Stimulated activated CD4-positive, alpha-beta T cell treated with anti-CD3 and anti-CD28 coated beads, Interleukin-15, amount 100 ng/mL, for 1 hour (primary cell): Measurements from ENCODE around the gene YTHDC1.

Experiments used
- DNase-seq, 2 donors: peaks; one replicate each; pipeline ENCODE4 v3.0.0-alpha.2; 2020; ENCODE audit warnings: low read depth in 1 of 2, low spot score in 1 of 2

Gene YTHDC1

DNA sequence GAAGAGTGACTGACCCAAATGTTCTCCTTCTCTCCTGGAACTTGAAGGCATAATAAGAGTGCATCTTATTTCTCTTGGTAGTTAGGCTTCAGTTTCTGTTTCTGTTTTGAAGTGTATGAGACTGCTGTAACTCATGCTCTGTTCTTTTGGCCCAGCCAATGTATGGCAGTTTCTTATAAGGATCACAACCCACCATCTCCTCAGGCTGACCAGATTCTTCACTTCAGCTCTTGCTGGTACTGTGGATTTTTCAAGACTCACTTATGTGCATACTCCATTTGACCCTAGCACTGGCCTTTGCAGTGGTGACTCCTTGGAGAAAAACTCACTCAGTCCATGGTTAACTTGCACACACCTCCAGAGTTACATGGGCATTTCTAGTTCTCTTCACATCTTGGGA is 9.6 kb upstream of the YTHDC1 start:
- DNase-seq, result no peak

DNA sequence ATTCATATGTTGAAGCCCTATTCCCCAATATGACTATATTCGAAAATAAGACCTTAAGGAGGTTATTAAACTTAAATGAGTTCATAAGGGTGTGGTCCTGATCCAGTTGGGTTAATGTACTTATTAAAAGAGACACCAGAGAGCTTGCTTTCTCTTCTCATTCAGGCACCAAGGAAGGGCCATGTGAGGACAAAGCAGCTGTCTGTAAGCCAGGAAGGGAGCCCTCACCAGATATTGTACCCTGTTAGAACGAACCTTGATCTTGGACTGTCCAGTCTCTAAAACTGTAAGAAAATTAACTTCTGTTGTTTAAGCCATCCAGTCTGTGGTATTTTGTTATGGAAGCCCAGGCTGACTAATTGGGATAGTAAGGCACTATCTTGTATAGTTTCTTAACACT is 9.1 kb upstream of the YTHDC1 start:
- DNase-seq, result no peak

DNA sequence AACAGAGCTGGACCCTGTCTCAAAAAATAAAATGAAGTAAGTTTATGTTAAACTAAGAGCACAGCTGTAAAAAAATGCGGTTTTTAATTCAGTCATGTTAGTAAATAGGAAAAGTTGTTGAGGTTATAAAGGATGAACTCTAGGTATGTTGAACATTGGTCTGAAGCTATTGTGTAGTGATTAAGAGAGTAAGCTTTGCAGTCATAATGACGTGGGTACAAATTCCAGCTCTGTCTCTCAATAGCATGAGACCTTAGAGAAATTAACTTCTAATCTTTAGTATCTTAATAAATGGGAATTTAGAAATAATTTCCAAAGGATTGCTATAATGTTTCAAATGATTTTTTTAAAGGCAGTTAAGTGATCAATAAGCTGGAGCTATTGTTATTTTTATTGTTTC is 2.9 kb upstream of the YTHDC1 start:
- no peak for DNase-seq

DNA sequence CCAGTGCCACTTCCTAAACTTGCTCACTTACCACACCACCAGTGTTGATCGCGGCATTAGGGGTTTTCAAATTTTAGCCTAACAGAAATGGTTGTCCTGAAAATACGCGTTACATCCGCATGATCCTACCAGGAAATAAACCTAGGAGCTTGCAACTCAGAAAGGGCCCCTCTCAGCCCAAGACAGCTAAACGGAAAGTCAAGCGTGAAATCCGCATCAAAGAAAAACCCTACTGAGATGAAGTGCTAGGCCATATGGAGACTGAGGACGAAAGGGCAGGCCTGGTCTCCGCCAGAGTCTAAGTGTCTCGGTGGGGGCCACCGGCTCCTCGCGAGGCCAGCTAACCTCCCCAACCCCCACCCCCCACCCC is 626 bp downstream of the YTHDC1 start:
- no peak for DNase-seq

DNA sequence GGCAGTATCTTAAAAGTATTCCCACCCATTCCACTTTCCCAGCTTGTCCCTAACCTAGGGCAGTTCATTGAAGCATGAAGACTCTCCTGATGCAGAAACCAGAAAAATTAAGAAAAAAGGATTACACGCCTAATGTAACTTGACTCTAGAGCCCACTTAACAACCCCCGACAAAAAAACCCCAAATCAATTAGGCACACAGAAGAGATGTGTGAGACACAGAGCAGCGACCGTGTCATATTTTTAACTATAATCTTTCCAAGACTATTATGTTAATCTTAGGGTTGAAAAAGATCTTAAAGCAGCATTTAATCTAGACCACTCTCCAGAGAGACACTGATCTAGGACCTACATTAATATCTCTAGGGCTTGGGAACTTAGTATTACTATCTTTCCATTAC is 1.3 kb downstream of the YTHDC1 start:
- no peak for DNase-seq

DNA sequence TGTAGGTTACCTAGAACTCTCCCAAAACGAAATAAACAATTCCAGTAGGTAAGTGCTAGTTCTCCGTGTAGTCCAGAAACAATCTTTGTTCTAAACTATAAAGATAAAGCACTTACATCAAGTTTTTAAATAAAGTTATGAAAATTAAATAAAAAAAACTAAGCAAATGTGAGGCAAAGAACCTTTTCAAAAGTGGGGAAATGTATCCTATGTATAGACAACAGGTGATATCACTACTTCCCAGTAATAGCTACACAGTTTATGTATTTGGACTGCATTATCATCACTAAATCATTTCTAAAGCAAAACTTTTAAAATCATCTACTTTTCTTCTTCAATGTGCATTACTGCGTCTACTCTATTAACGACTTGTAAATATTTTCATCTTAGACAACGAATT is 2.0 kb downstream of the YTHDC1 start:
- DNase-seq, result no peak

DNA sequence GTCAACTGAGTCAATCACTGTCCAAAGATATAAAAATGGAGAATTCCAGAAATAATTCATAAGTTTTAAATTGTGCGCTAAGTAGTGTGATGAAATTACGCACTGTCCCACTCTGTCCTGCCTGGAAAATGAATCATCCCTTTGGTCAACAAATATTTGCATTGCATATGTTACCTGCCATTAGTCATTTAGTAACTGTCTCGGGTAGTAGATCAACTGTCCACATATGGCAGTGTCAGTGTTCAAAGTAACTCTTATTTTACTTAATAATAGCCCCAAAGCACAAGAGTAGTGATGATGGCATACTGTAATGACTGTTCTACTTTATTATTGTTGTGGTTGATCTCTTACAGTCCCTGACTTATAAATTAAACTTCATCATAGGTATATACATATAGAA is 3.4 kb downstream of the YTHDC1 start:
- no peak for DNase-seq

DNA sequence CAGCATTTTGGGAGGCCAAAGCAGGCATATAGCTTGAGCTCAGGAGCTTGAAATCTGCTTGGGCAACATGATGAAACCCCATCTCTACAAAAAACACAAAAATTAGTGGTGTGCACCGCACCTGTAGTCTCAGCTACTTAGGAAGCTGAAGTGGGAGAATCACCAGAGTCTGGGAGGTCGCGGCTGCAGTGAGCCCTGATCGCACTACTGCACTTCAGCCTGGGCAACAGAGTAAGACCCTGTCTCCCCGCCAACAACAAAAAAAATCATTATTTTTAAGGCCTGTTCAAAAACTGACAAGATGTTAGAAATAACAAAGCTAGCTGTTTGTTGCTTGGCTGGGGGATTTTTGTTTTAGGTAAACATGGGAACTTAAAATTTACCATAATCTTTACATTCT is 5.1 kb downstream of the YTHDC1 start:
- no peak for DNase-seq

DNA sequence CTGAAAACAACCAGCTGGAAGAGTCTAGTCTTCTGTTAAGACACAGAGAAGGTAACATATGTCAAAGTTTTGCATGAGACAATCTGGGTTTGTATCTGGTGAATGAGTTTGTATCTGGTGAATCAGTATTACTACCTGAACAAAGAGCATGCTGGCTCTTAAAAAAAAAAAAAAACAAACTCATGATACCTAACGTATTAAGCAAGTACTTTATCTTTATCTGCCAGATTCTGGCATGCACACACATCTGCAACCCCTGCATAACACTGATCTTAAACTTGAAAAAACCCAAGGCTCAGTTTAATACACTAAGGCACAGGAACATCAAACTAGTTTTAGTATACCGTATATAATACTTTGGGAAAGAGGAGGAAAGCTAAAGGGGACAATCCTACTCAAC is 5.8 kb downstream of the YTHDC1 start:
- no peak for DNase-seq

DNA sequence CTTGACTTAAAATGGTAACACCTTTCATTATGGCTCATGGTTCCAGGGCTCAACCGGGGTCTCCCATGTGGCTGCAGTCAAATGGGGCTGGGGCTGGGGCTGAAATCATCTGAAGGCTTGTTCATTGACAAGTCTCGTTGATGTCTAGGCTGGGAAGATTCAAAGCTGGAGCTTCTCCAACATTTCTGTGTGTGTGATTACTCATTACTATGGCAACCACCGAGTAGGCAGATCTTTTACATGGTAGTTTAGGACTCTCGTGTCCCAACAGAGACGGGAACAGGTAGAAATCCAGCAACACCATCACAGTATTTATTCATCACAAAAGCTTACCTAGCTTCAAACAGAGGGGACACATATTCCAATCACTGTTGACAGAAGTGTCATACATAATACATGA is 7.8 kb downstream of the YTHDC1 start:
- no peak for DNase-seq

DNA sequence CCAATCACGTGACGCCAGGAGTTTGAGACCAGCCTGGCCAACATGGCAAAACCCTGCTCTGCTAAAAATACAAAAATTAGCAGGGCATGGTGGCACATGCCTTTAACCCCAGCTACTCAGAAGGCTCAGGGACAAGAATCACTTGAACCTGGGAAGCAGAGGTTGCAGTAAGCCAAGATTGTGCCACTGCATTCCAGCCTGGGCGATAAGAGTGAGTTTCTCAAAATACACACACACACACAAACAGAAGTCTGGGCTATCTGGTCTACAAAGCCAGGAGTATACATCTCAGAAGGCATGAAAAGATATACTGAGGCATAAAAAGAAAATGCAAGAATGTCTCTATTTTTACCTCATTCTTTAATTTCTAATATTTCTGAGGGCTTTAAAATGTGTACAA is 11.3 kb downstream of the YTHDC1 start:
- DNase-seq, result no peak

DNA sequence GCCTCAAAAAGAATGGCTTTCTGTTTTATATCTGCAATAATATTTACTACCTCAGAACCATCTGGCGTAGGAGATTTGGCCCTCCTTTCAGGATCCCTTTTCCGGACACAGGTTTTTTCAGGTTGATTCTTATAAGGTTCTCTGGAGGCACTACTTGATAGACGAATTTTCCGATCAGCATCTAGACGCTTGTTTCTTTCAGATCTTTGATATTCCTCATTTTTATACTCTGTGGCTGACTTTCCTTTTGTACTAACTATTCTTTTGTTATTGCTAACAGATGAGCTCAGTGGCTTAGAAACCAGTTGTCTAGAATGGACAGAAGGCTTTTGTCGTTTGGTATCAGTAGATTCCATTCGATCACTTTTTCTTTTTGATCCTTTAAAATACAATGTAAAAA is 12.4 kb downstream of the YTHDC1 start:
- no peak for DNase-seq

DNA sequence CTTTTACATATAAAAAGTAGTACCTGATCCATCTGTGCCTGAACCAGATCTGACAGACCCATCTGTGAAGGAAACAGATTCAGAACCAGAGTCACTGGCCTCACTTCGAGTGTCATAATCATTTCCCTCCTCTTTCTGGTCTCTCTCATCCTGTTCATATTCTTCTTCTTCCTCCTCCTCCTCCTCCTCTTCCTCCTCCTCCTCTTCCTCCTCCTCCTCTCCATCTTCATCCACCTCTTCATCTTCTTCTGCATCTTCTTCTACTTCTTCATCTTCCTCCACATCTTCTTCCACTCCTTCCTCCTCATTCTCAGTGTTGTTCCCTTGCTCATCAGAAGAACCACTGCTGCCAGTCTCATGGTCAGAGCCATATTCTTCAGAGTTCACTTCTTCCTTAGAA is 12.9 kb downstream of the YTHDC1 start:
- DNase-seq, result no peak

DNA sequence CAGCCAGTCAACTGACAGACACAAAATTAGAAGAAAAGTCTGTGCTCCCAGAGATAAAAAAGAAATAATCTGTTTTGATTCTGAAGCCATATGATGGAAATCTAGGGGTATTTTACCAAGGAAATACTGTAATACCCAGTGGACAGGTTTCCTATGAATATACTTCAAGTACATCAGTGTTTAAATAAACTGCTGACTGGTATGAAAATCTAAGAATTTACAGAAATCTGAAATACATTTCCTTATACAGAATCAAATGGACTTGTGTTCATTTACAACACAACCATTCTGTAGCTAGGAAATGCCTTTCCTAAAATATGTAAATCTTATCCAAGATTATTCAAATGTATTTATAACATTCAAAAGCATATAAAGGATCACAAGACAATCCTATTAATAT is 13.4 kb downstream of the YTHDC1 start:
- no peak for DNase-seq

DNA sequence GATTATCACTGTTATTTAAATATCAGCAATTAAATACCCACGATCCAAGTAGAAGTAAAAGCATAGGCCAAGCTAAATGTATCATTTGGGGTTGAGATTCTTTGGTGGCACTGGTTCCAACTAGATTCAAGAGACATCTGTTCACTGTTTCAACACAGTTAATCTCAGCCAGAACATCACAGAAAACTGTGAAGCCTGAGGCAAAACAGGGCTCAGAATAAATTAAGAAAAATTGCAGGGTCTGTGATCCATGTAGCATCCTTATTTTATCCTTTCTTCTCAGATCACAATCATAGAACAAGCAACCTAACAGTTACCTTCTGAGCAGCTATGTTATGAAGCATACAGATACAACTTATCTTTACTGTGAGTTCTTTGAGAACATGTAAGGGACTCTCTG is 23.7 kb downstream of the YTHDC1 start:
- DNase-seq, result no peak

DNA sequence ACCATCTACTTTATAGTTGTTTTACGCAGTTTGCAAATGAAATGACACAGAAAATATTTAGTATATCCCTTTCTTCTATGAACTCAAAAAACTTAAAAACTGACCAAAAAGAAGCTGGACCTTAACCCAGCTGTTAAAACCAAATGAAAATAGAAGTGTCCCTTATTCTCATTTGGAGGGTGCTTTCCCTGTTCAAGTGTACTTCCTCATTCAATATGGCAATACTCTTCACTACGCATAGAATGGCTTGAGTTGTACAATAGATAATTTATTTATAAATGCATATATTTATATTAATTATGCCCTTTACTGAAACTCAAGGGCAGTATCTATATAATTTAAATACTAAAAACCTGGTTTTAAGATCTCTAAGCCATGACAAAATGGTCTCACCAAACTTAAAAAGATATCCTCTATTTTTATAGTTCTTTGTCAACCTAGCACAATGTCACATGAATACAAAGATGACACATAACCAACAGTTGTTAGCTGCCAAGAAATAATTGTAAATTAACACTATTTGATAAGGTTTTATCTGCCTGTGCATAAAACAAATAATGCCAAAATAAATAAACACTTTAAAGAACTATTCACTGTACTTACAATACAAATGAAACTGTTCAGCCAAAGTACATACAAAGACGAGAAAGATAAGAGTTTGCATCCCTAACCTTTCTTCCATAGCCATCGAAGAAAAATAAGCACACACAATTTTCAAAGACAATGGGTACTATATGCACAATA is 25.2 kb downstream of the YTHDC1 start:
- DNase-seq, result no peak

DNA sequence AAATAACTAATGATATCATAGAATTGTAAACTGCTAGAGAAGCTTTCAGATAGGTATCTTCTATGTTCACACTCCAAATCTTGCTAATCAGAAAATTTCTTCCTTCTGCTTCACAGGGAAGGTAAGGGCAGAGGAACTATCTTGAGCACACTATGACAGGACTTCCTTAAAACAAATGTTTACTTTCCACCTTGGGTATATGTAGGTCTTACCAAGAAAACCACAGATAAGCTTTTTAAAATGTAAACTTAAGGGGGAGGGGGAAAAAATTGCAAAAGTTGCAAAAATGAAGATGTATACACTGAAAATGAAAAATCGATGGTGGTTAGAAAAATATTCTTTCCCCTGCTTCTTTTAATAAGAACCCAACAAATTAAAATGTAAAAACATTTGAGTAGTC is 30.9 kb downstream of the YTHDC1 start:
- DNase-seq, result no peak

DNA sequence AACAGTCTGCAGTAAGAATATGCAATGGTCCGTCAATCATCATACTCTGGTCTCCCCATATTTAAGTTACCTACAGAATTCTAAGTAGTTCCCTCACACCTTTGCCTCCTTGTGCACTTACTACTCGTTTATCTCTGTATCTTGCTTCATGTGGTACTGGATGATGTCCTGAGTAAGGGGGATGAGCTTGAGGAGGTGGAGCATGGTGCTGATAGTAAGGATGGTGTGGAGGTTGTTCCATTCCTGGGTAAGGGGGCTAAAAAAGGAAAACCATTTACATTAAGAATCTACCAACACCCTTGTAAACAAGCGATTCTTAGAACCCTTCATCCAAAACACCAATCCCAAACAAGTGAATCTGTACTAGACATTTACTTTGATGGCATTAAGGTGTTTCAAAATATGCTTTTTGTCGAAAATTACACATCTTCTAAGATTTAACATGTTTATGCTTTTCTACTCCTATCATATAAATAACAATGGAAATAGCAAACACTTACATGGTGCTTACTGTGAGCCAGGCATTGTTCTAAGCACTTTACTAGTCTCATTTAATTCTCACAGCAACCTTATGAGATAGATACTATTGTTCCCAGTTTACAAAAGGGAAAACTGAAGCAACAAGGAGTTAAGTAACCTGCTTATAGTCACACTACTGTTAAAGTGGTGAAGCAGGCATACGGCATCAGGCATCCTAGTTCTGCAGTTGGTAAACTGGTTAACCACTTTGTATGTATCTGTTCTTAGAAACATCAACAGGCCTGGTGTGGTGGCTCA is 33.5 kb downstream of the YTHDC1 start:
- DNase-seq, result no peak

DNA sequence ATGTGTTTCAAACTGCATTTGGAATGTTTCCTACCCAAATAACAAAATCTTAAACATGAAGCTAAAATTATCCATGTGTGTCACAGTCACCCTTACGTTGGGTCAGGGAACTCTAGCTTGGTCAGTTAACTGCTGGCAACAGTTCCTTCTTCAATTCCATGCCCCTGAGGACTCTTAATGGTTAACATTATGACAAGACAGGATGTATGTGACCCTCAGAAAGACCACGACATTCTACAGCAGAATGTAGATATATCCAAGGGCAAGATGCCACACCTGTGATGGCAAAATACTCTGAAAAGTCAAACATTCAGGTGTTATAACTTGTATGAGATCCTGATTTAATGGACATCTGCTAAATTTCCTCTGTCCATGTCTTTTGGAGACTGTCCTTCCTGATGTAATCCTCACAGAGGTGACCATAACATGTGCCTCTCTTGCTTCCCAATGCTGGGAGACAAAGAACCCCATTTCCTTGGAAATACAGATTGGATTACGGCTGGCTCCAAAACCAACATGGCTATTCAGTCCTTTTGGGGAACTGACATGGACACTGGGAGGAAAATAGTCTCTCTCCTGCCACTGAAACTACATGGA is 39.1 kb downstream of the YTHDC1 start:
- no peak for DNase-seq

DNA sequence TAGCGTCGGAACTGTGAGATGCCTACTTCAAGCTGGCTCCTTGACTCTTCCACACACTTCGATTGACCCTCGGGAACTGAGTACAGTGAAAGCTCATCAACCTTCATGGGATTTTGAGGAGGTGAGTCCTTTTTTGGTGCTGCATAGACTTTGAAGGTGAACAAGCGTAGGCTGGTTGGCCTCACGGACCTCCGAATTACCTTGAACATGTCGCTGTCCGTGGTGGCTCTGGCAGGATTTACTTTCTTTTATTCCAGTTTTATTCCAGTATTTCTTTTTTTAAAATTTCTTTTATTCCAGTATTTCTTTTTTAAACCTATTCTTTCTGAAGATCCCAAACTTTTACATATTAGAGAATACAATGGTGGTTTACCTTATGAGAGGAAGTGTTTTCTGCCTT is 45.2 kb downstream of the YTHDC1 start:
- no peak for DNase-seq

DNA sequence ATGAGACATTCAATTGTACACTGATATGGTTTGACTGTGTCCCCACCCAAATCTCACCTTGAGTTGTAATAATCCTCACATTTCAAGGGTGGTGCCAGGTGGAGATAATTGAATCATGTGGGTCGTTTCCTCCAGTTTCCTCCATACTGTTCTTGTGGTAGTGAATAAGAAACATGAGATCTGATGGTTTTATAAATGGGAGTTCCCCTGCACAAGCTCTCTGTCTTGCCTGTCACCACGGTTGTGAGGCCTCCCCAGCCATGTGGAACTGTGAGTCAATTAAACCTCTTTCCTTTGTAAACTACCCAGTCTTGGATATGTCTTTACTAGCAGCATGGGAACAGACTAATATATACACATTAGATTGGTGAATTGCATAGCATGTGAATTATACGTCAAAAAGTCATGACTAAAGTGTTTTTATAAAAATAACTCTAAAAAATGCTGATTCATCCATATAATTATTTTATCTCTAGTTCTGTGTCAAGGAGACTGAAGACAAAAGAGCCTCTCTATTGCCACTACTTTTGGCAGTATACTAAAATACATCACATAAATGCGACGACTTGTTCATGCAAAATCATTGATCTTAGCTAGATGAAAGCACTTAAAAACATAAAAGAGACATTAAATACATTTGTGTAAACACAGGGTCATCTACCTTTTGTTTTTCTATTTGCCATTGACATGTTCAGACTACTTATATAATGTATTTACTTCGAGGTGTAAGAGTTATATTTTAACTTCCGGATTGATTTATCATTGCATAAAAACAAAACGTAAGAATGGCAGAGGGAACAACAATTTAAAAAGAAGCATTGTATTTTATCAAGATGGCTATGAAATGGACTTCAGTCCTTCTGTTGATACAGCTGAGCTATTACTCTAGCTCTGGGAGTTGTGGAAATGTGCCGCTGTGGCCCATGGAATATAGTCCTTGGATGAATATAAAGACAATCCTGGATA is 50.1 kb downstream of the YTHDC1 start:
- no peak for DNase-seq
